Endothelial cell of umbilical vein (primary cell): ENCODE measurements around the gene OR6K3. TPM values are rescaled to one million over a fixed set of nuclear protein-coding genes. Genes with fewer than 3 reads are reported as not detected.

Experiments
- BruUV-seq: library from RNA; stranded (reverse); fragments of 400-500 nt; replicated peaks from 2 replicates; lab custom pipeline; 2021; lab: Mats Ljungman, UMichigan
- CTCF ChIA-PET: fragments of 300-600, 350-600 bp; sonication (Branson Sonifier 250); formaldehyde crosslinking; loops from one replicate; lab custom pipeline; 2021; ENCODE audit warnings: antibody characterized with exemption, inconsistent platforms; lab: Charles Lee
- POLR2A ChIA-PET: fragments of 300-600, 350-600 bp; sonication (Branson Sonifier 250); formaldehyde crosslinking; loops from one replicate; lab custom pipeline; 2021; ENCODE audit warnings: antibody characterized with exemption, inconsistent platforms; lab: Charles Lee
- DNase-seq: peaks from one replicate; pipeline ENCODE4 v3.0.0-alpha.2; 2011; ENCODE audit warnings: low read depth, low spot score
- FAIRE-seq: peaks from 2 replicates; lab custom pipeline; 2011; peaks lifted over from hg19 to GRCh38; lab: Jason Lieb, UNC
- H2AFZ ChIP-seq: 2 replicates; pipeline ENCODE4 v1.6.0; 2012; ENCODE audit warnings: low read depth, low read length, control low read depth, inconsistent platforms
- H3K27ac ChIP-seq: 2 replicates; pipeline ENCODE4 v1.5.1; 2011; ENCODE audit warnings: low read depth, mild to moderate bottlenecking, control low read depth, low read length, moderate library complexity; ENCODE audit not compliant: insufficient read depth
- H3K27me3 ChIP-seq, 2 experiments: 2 replicates each; pipeline versions ENCODE4 v1.6.0 to v1.6.1; 2011; ENCODE audit warnings: low read length in 2 of 2, mixed read lengths in 1 of 2; ENCODE audit not compliant: control insufficient read depth in 2 of 2, insufficient read depth in 2 of 2
- H3K36me3 ChIP-seq, 2 experiments: 2 replicates in 1 of 2; 3 replicates in 1 of 2; pipeline ENCODE4 v1.5.1; 2011; ENCODE audit warnings: low read length in 2 of 2, mild to moderate bottlenecking in 1 of 2, moderate library complexity in 1 of 2; ENCODE audit not compliant: control insufficient read depth in 2 of 2, insufficient read depth in 2 of 2; ENCODE audit errors: extremely low read depth in 1 of 2
- H3K4me1 ChIP-seq: 3 replicates; pipeline ENCODE4 v1.5.1; 2011; ENCODE audit warnings: mild to moderate bottlenecking, low read length; ENCODE audit not compliant: control insufficient read depth, insufficient read depth; ENCODE audit errors: extremely low read depth
- H3K4me2 ChIP-seq: 2 replicates; pipeline ENCODE4 v1.6.1; 2011; ENCODE audit warnings: low read length, control low read depth, mixed read lengths; ENCODE audit not compliant: insufficient read depth
- H3K4me3 ChIP-seq, 3 experiments: fragments of 200-600 bp in 1 of 3; sonication (generic), shearing (Covaris generic) in 1 of 3; replicated peaks in 1 of 3; 2 replicates each; pipeline ENCODE4 v1.5.1; 2011 to 2016; ENCODE audit warnings: control low read depth in 3 of 3, low read length in 3 of 3, mild to moderate bottlenecking in 2 of 3, inconsistent platforms in 1 of 3, low read depth in 1 of 3, moderate library complexity in 1 of 3; ENCODE audit not compliant: insufficient read depth in 1 of 3
- H3K79me2 ChIP-seq: 2 replicates; pipeline ENCODE4 v1.6.0; 2012; ENCODE audit warnings: low read length, inconsistent platforms; ENCODE audit not compliant: control insufficient read depth, insufficient read depth
- H3K9ac ChIP-seq: replicated peaks from 2 replicates; pipeline ENCODE3; 2011; ENCODE audit warnings: low read length, control low read depth; ENCODE audit not compliant: insufficient read depth; ENCODE audit errors: extremely low read depth
- H3K9me1 ChIP-seq: replicated peaks from 3 replicates; pipeline ENCODE4 v1.6.0; 2011; ENCODE audit warnings: mild to moderate bottlenecking, low read length; ENCODE audit not compliant: control insufficient read depth, insufficient read depth; ENCODE audit errors: extremely low read depth
- H3K9me3 ChIP-seq: replicated peaks from 2 replicates; pipeline ENCODE4 v1.5.1; 2012; ENCODE audit warnings: low read length, inconsistent platforms; ENCODE audit not compliant: control insufficient read depth, insufficient read depth
- H4K20me1 ChIP-seq: replicated peaks from 2 replicates; pipeline ENCODE3; 2011; ENCODE audit warnings: mild to moderate bottlenecking, low read length; ENCODE audit not compliant: control insufficient read depth, insufficient read depth; ENCODE audit errors: extremely low read depth
- EZH2 ChIP-seq: IDR thresholded peaks from 2 replicates; pipeline ENCODE4 v1.6.1; 2012; ENCODE audit warnings: borderline replicate concordance, low read depth, mild to moderate bottlenecking, moderate library complexity, low read length, inconsistent platforms; ENCODE audit not compliant: severe bottlenecking
- FOS ChIP-seq: IDR thresholded peaks from 2 replicates; pipeline ENCODE4 v1.6.1; 2011; ENCODE audit warnings: mild to moderate bottlenecking, low read length, moderate library complexity, borderline replicate concordance; ENCODE audit not compliant: insufficient read depth
- GATA2 ChIP-seq: IDR thresholded peaks from 2 replicates; pipeline ENCODE4 v1.7.0; 2011; ENCODE audit warnings: low read depth, mild to moderate bottlenecking, moderate library complexity, mixed read lengths, low read length; ENCODE audit not compliant: insufficient read length, insufficient read depth
- MYC ChIP-seq: IDR thresholded peaks from one replicate; pipeline ENCODE4 v1.6.1; 2011; ENCODE audit warnings: mild to moderate bottlenecking, low read depth, low read length
- POLR2A ChIP-seq: IDR thresholded peaks from 2 replicates; pipeline ENCODE4 v1.6.1; 2012; ENCODE audit warnings: low read depth, mild to moderate bottlenecking, control low read depth, low read length
- dilution Hi-C: fragments of 300-500 bp; cut with MboI; formaldehyde crosslinking; loops from one replicate; pipeline ENCODE4 v1.15.0; 2019; ENCODE audit warnings: low sequenced_read_pairs; ENCODE audit not compliant: extremely low pct_ligation_motif_present
- intact Hi-C: fragments of 100-400 bp; cut with micrococcal nuclease; formaldehyde crosslinking; loops from one replicate; pipeline ENCODE4 v1.10.0; 2022
- polyA plus RNA-seq, 4 experiments: library from polyadenylated mRNA; depleted of rRNA in 3 of 4; stranded (reverse) in 3 of 4; unstranded in 1 of 4; fragments of >200 nt; gene quantifications; 2 replicates each; pipeline versions ENCODE4 v1.2.1 to v1.2.3, GENCODE V29; 2011 to 2012; ENCODE audit warnings: missing spikeins in 1 of 4
- total RNA-seq: library from RNA; stranded (reverse); gene quantifications from 2 replicates; pipeline ENCODE4 v1.2.3, GENCODE V29; 2021
- TF ChIP-seq, protein P1 (sequence below), 2 donors: IDR thresholded peaks; 1 replicate in 1 of 2; 2 replicates in 1 of 2; pipeline ENCODE4 v1.5.1; 2011; ENCODE audit warnings: low read length in 2 of 2, mild to moderate bottlenecking in 2 of 2, moderate library complexity in 2 of 2, control low read depth in 1 of 2, inconsistent platforms in 1 of 2, low read depth in 1 of 2; ENCODE audit not compliant: insufficient read depth in 1 of 2; ENCODE audit errors: extremely low read depth in 1 of 2
- TF ChIP-seq, protein P2 (sequence below): IDR thresholded peaks from 2 replicates; pipeline ENCODE4 v1.6.1; 2011; ENCODE audit not compliant: insufficient read depth, insufficient read length

The OR6K3 gene
- total and polyA plus RNA-seq, 2 donors (not counting 3 experiments of a cell fraction or from before 2014, with no cell fraction given): not detected

DNA sequence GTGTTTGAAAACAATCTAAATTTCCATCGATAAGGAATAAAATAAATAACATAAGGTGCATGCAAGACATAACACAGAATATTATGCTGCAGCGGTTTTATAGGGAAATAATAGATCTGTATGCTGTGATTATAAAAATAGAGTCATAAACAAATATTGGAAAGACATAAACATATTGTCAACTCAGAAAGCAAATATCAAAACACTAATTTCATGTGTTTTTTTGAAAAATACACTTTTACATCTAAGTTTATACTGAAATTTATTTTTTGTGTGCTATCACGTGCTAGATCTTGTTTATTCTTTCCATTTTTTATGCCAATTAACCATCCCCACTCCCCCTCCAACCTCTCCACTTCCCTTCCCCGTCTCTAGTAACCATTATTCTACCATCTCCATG is 9.4 kb downstream of the OR6K3 start:
- dilution Hi-C loops: no loop called here

More for the DNA sequence above, 9.4 kb downstream of the OR6K3 start:
- Histone ChIP-seq H4K20me1 (no peaks in the 10 kb centered on the region), H3K4me3 (no peak overlapping the region), H3K36me3 (no peaks in the 10 kb centered on the region), H3K4me1 (no peaks in the 10 kb centered on the region), H3K27ac (no peak overlapping the region), H3K9me1 (no peaks in the 10 kb centered on the region), H3K9me3 (no peaks in the 10 kb centered on the region), H3K79me2 (no peaks in the 10 kb centered on the region), H3K27me3 (no peaks in the 10 kb centered on the region), H3K4me2 (no peak overlapping the region), H2AFZ (no peak overlapping the region), H3K9ac (no peak overlapping the region)
- BruUV-seq: no TSS peak
- no peak for FAIRE-seq
- ChIA-PET CTCF (no interaction called here), POLR2A (no interaction called here)
- no peak for DNase-seq
- intact Hi-C loops: no loop called here
- TF ChIP-seq MYC: no peak
- TF ChIP-seq, protein P1, sequence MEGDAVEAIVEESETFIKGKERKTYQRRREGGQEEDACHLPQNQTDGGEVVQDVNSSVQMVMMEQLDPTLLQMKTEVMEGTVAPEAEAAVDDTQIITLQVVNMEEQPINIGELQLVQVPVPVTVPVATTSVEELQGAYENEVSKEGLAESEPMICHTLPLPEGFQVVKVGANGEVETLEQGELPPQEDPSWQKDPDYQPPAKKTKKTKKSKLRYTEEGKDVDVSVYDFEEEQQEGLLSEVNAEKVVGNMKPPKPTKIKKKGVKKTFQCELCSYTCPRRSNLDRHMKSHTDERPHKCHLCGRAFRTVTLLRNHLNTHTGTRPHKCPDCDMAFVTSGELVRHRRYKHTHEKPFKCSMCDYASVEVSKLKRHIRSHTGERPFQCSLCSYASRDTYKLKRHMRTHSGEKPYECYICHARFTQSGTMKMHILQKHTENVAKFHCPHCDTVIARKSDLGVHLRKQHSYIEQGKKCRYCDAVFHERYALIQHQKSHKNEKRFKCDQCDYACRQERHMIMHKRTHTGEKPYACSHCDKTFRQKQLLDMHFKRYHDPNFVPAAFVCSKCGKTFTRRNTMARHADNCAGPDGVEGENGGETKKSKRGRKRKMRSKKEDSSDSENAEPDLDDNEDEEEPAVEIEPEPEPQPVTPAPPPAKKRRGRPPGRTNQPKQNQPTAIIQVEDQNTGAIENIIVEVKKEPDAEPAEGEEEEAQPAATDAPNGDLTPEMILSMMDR (IDR thresholded peaks at IDR 0.05; ENCODE audit: extremely low read depth in 1 of 2, insufficient read depth in 1 of 2, low read depth in 1 of 2, low read length in 2 of 2): no peak
- no peak for TF ChIP-seq POLR2A
- TF ChIP-seq EZH2: no peak
- TF ChIP-seq FOS: no peak
- TF ChIP-seq, protein P2, sequence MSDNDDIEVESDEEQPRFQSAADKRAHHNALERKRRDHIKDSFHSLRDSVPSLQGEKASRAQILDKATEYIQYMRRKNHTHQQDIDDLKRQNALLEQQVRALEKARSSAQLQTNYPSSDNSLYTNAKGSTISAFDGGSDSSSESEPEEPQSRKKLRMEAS: no peak
- no peak for TF ChIP-seq GATA2
